Naive thymus-derived CD4-positive, alpha-beta T cell (primary cell): Measurements from ENCODE around the gene PGBD5. TPM values are rescaled to one million over a fixed set of nuclear protein-coding genes. Genes with fewer than 3 reads are reported as not detected.

ENCODE experiments used
- ATAC-seq: fragments of 150-1000 bp; cut with Tn5 transposase; 2 replicates; pipeline ENCODE4 v1.10.0; 2021; ENCODE audit warnings: mild to moderate bottlenecking, moderate library complexity
- CTCF ChIA-PET: fragments of 350-600 bp; sonication (Branson Sonifier 250); formaldehyde crosslinking; loops from one replicate; lab custom pipeline; 2021; ENCODE audit warnings: antibody characterized with exemption; lab: Charles Lee
- POLR2A ChIA-PET: fragments of 350-600 bp; sonication (Branson Sonifier 250); formaldehyde crosslinking; loops from one replicate; lab custom pipeline; 2021; ENCODE audit warnings: antibody characterized with exemption, inconsistent platforms; lab: Charles Lee
- DNase-seq, 9 donors: peaks; one replicate each; pipeline versions ENCODE4 v3.0.0 to v3.0.0-alpha.2; 2020 to 2022; ENCODE audit warnings: mixed read lengths in 1 of 9
- H3K27ac ChIP-seq: one replicate; pipeline ENCODE4 v1.7.0; 2013; ENCODE audit warnings: mild to moderate bottlenecking, low read depth, low read length, moderate library complexity
- H3K27me3 ChIP-seq, 2 donors: one replicate each; pipeline ENCODE4 v1.7.0; 2013; ENCODE audit warnings: low read length in 2 of 2, mild to moderate bottlenecking in 2 of 2, moderate library complexity in 2 of 2; ENCODE audit not compliant: control insufficient read depth in 2 of 2, insufficient read depth in 2 of 2
- H3K36me3 ChIP-seq, 3 experiments: 1 replicate in 2 of 3; 2 replicates in 1 of 3; pipeline ENCODE4 v1.7.0; 2013; ENCODE audit warnings: low read length in 3 of 3, mild to moderate bottlenecking in 3 of 3, moderate library complexity in 1 of 3; ENCODE audit not compliant: insufficient read depth in 3 of 3, control insufficient read depth in 2 of 3
- H3K4me1 ChIP-seq, 2 donors: one replicate each; pipeline ENCODE4 v1.7.0; 2013; ENCODE audit warnings: low read length in 2 of 2, mild to moderate bottlenecking in 2 of 2, moderate library complexity in 1 of 2; ENCODE audit not compliant: control insufficient read depth in 2 of 2, insufficient read depth in 2 of 2
- H3K4me3 ChIP-seq: 2 replicates; pipeline ENCODE4 v1.7.0; 2013; ENCODE audit warnings: mild to moderate bottlenecking, low read length
- H3K9me3 ChIP-seq, 3 experiments: 1 replicate in 2 of 3; 2 replicates in 1 of 3; pipeline ENCODE4 v1.7.0; 2013; ENCODE audit warnings: low read length in 3 of 3; ENCODE audit not compliant: control insufficient read depth in 2 of 3
- H3K27ac Mint-ChIP-seq, 9 donors: one replicate each; pipeline ENCODE4 v1.8.0; 2020 to 2022; ENCODE audit warnings: mixed read lengths in 9 of 9, mild to moderate bottlenecking in 8 of 9, moderate library complexity in 5 of 9, inconsistent platforms in 2 of 9
- H3K27me3 Mint-ChIP-seq, 5 donors: one replicate each; pipeline ENCODE4 v1.8.0; 2021 to 2022; ENCODE audit warnings: mixed read lengths in 5 of 5, mild to moderate bottlenecking in 1 of 5
- H3K36me3 Mint-ChIP-seq, 5 donors: one replicate each; pipeline ENCODE4 v1.8.0; 2020 to 2022; ENCODE audit warnings: mixed read lengths in 5 of 5, mild to moderate bottlenecking in 3 of 5, inconsistent platforms in 1 of 5
- H3K4me1 Mint-ChIP-seq, 7 donors: one replicate each; pipeline ENCODE4 v1.8.0; 2020 to 2022; ENCODE audit warnings: mixed read lengths in 7 of 7, mild to moderate bottlenecking in 3 of 7, inconsistent platforms in 1 of 7
- H3K4me3 Mint-ChIP-seq, 10 donors: one replicate each; pipeline ENCODE4 v1.8.0; 2020 to 2022; ENCODE audit warnings: mild to moderate bottlenecking in 10 of 10, mixed read lengths in 10 of 10, moderate library complexity in 6 of 10, inconsistent platforms in 2 of 10
- H3K9me3 Mint-ChIP-seq, 11 donors: one replicate each; pipeline ENCODE4 v1.8.0; 2020 to 2022; ENCODE audit warnings: mixed read lengths in 11 of 11, mild to moderate bottlenecking in 4 of 11, inconsistent platforms in 1 of 11, moderate library complexity in 1 of 11
- intact Hi-C, 2 donors: fragments of 100-400 bp; cut with micrococcal nuclease; formaldehyde crosslinking; loops; one replicate each; pipeline ENCODE4 v1.15.1; 2023
- polyA plus RNA-seq, 2 donors: library from polyadenylated mRNA; unstranded; fragments of 300-500 nt; fragmentation: Illumina TruSeq; gene quantifications; one replicate each; pipeline ENCODE4 v1.2.3, GENCODE V29; 2021
- total RNA-seq, 6 experiments: library from RNA in 5 of 6; stranded (reverse) in 5 of 6; gene quantifications; 1 replicate in 5 of 6; 2 replicates in 1 of 6; pipeline ENCODE4 v1.2.3 and lab custom pipeline; 2021 to 2026

PGBD5 gene
- total and polyA plus RNA-seq, 7 experiments from 2014 or later, result 0.36 TPM; not detected in 6

- H3K27ac ChIP-seq, result no peak overlapping the region
- Mint-ChIP-seq H3K27ac (no peak overlapping the region), H3K4me1 (no peaks in the 10 kb centered on the region), H3K9me3 (peaks cover 0 to 6% (median 0%) of the 10 kb centered on the region in 11 donors), H3K36me3 (no peaks in the 10 kb centered on the region), H3K27me3 (peaks cover 6 to 17% (median 14%) of the 10 kb centered on the region in 5 donors), H3K4me3 (no peak overlapping the region)
- ATAC-seq (no peak), DNase-seq (no peak)
- POLR2A ChIA-PET, result no interaction called here
- H3K4me1 ChIP-seq, result no peaks in the 10 kb centered on the region
- no peak overlapping the region for H3K4me3 ChIP-seq
- CTCF ChIA-PET, result no interaction called here
- H3K9me3 ChIP-seq, result peaks cover 0 to 3% (median 0%) of the 10 kb centered on the region in 3 experiments
- intact Hi-C loops, result no loop called here
- H3K36me3 ChIP-seq, result no peaks in the 10 kb centered on the region
- H3K27me3 ChIP-seq, result no peaks in the 10 kb centered on the region
These were observed 38.3 kb downstream of the PGBD5 start for GRCh38 chr1:230387876-230388275.

GRCh38 chr1:230387296-230387695 is 38.8 kb downstream of the PGBD5 start:
- H3K9me3 Mint-ChIP-seq, result peaks cover 0 to 2% (median 0%) of the 10 kb centered on the region in 11 donors
- H3K4me3 ChIP-seq, result no peak overlapping the region
- intact Hi-C loops, result no loop called here
- no peaks in the 10 kb centered on the region for H3K4me1 Mint-ChIP-seq
- H3K27me3 Mint-ChIP-seq, result peaks cover 6 to 19% (median 9%) of the 10 kb centered on the region in 5 donors
- ATAC-seq, result no peak
- H3K36me3 Mint-ChIP-seq, result no peaks in the 10 kb centered on the region
- H3K4me3 Mint-ChIP-seq, result no peak overlapping the region
- H3K27ac Mint-ChIP-seq, result no peak overlapping the region
- no peak for DNase-seq
- no peaks in the 10 kb centered on the region for H3K27me3 ChIP-seq
- no peaks in the 10 kb centered on the region for H3K9me3 ChIP-seq
- no peak overlapping the region for H3K27ac ChIP-seq
- no peaks in the 10 kb centered on the region for H3K36me3 ChIP-seq
- H3K4me1 ChIP-seq, result no peaks in the 10 kb centered on the region
- ChIA-PET CTCF (no interaction called here), POLR2A (no interaction called here)

GRCh38 chr1:230386637-230387262 is 39.4 kb downstream of the PGBD5 start:
- ATAC-seq, result no peak
- H3K36me3 Mint-ChIP-seq, result no peaks in the 10 kb centered on the region
- no peak overlapping the region for H3K27ac Mint-ChIP-seq
- DNase-seq, result no peak
- H3K4me3 Mint-ChIP-seq, result no peak overlapping the region
- H3K27me3 Mint-ChIP-seq, result peaks cover 4 to 20% (median 11%) of the 10 kb centered on the region in 5 donors
- POLR2A ChIA-PET, result no interaction called here
- Histone ChIP-seq H3K4me3 (no peak overlapping the region), H3K4me1 (no peaks in the 10 kb centered on the region), H3K36me3 (no peaks in the 10 kb centered on the region), H3K27me3 (no peaks in the 10 kb centered on the region), H3K27ac (no peak overlapping the region), H3K9me3 (no peaks in the 10 kb centered on the region)
- intact Hi-C loops, result no loop called here
- no peaks in the 10 kb centered on the region for H3K4me1 Mint-ChIP-seq
- CTCF ChIA-PET, result interaction anchor here (0.6 kb wide), 1 partner anchor 35 kb away, joined by 3 read pairs; no protein-coding TSS in a partner anchor
- H3K9me3 Mint-ChIP-seq, result peaks cover 0 to 3% (median 0%) of the 10 kb centered on the region in 11 donors

- Histone ChIP-seq H3K27ac (no peak overlapping the region), H3K4me1 (no peaks in the 10 kb centered on the region), H3K9me3 (no peaks in the 10 kb centered on the region), H3K27me3 (no peaks in the 10 kb centered on the region), H3K4me3 (no peak overlapping the region), H3K36me3 (no peaks in the 10 kb centered on the region)
- no peak for DNase-seq
- H3K4me3 Mint-ChIP-seq, result no peak overlapping the region
- H3K27me3 Mint-ChIP-seq, result peaks cover 0 to 22% (median 14%) of the 10 kb centered on the region in 5 donors
- intact Hi-C loops, result no loop called here
- H3K36me3 Mint-ChIP-seq, result no peaks in the 10 kb centered on the region
- no peak overlapping the region for H3K27ac Mint-ChIP-seq
- CTCF ChIA-PET, result no interaction called here
- POLR2A ChIA-PET, result interaction anchor here (0.5 kb wide), 1 partner anchor 1035 kb away, joined by 3 read pairs; no protein-coding TSS in a partner anchor
- no peaks in the 10 kb centered on the region for H3K4me1 Mint-ChIP-seq
- ATAC-seq, result no peak
- peaks cover 0 to 6% (median 0%) of the 10 kb centered on the region in 11 donors for H3K9me3 Mint-ChIP-seq
These were observed 40.2 kb downstream of the PGBD5 start for GRCh38 chr1:230385930-230386329.

GRCh38 chr1:230385158-230385450 is 41.0 kb downstream of the PGBD5 start:
- Histone ChIP-seq H3K36me3 (no peaks in the 10 kb centered on the region), H3K9me3 (no peaks in the 10 kb centered on the region), H3K4me3 (no peak overlapping the region), H3K27ac (no peak overlapping the region), H3K4me1 (no peaks in the 10 kb centered on the region), H3K27me3 (no peaks in the 10 kb centered on the region)
- Mint-ChIP-seq H3K9me3 (peaks cover 0 to 6% (median 0%) of the 10 kb centered on the region in 11 donors), H3K36me3 (no peaks in the 10 kb centered on the region), H3K4me1 (no peaks in the 10 kb centered on the region), H3K4me3 (no peak overlapping the region), H3K27ac (no peak overlapping the region), H3K27me3 (peaks cover 0 to 22% (median 12%) of the 10 kb centered on the region in 5 donors)
- CTCF ChIA-PET, result no interaction called here
- no peak for DNase-seq
- POLR2A ChIA-PET, result interaction anchor here (0.5 kb wide), 1 partner anchor 1036 kb away, joined by 3 read pairs; no protein-coding TSS in a partner anchor
- ATAC-seq, result no peak
- intact Hi-C loops, result no loop called here

GRCh38 chr1:230384380-230385157 is 41.6 kb downstream of the PGBD5 start:
- Mint-ChIP-seq H3K27me3 (peaks cover 0 to 23% (median 9%) of the 10 kb centered on the region in 5 donors), H3K36me3 (peaks cover 0 to 3% (median 0%) of the 10 kb centered on the region in 5 donors), H3K4me1 (no peaks in the 10 kb centered on the region), H3K4me3 (no peak overlapping the region), H3K27ac (no peak overlapping the region), H3K9me3 (peaks cover 1 to 10% (median 4%) of the 10 kb centered on the region in 11 donors)
- ChIA-PET POLR2A (no interaction called here), CTCF (no interaction called here)
- Histone ChIP-seq H3K27me3 (no peaks in the 10 kb centered on the region), H3K27ac (no peak overlapping the region), H3K9me3 (peaks cover 0 to 3% (median 0%) of the 10 kb centered on the region in 3 experiments), H3K4me1 (no peaks in the 10 kb centered on the region), H3K36me3 (no peaks in the 10 kb centered on the region), H3K4me3 (no peak overlapping the region)
- intact Hi-C loops, result no loop called here
- ATAC-seq, result no peak
- no peak for DNase-seq
